ENCODE measurements around the gene KLHL15. TPM values are rescaled to one million over a fixed set of nuclear protein-coding genes. Genes with fewer than 3 reads are reported as not detected.

The KLHL15 gene
- polyA plus RNA-seq, 3 donors, result 3.2 to 24.4 (median 3.9) TPM

DNA sequence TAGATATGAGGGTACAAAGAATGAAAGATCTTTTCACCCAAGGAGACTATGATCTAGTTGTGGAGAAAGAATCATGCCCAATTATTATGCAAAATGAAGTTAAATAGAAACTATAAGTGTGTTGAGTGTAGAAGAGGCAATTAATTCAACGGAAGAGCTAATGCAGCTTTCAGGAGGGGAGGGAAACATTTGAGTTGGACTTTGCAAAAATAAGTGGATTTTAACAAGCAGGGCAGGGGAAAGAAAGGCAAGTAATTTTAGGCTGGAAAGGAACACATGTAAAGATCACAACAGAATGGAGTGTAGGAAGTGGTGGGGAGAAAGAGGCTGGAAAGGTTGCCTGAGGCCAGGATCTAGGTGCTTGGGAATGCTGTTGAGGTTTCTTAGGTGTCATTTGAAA, 44.1 kb downstream of the KLHL15 start:
- H3K9me3 ChIP-seq (replicated peaks in 1 of 2; ENCODE audit: control insufficient read depth in 1 of 2, insufficient read depth in 1 of 2, low read length in 2 of 2), result no peaks in the 10 kb centered on the region
- 100% methylated on average over 1 of the region's 1 CpG for WGBS (ENCODE audit: insufficient coverage)
- Mint-ChIP-seq H3K4me3 (no peak overlapping the region), H3K9me3 (no peaks in the 10 kb centered on the region), H3K4me1 (no peaks in the 10 kb centered on the region), H3K27ac (no peak overlapping the region), H3K36me3 (peaks cover 21 to 23% of the 10 kb centered on the region in 2 donors), H3K27me3 (ENCODE audit: low read depth in 3 of 3) (peaks cover 0 to 45% (median 0%) of the 10 kb centered on the region in 3 donors)
- H3K4me1 ChIP-seq (ENCODE audit: control insufficient read depth in 1 of 2, insufficient read depth in 2 of 2, low read length in 2 of 2), result no peaks in the 10 kb centered on the region
- TF ChIP-seq, protein P1, sequence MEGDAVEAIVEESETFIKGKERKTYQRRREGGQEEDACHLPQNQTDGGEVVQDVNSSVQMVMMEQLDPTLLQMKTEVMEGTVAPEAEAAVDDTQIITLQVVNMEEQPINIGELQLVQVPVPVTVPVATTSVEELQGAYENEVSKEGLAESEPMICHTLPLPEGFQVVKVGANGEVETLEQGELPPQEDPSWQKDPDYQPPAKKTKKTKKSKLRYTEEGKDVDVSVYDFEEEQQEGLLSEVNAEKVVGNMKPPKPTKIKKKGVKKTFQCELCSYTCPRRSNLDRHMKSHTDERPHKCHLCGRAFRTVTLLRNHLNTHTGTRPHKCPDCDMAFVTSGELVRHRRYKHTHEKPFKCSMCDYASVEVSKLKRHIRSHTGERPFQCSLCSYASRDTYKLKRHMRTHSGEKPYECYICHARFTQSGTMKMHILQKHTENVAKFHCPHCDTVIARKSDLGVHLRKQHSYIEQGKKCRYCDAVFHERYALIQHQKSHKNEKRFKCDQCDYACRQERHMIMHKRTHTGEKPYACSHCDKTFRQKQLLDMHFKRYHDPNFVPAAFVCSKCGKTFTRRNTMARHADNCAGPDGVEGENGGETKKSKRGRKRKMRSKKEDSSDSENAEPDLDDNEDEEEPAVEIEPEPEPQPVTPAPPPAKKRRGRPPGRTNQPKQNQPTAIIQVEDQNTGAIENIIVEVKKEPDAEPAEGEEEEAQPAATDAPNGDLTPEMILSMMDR (IDR thresholded peaks at IDR 0.05), result no peak
- H2AFZ ChIP-seq (ENCODE audit: insufficient read depth, low read depth, low read length, poor library complexity, severe bottlenecking), result no peak overlapping the region
- no peak overlapping the region for H3K27ac ChIP-seq (ENCODE audit: low read depth in 1 of 2, low read length in 2 of 2)
- H4K20me1 ChIP-seq (ENCODE audit: insufficient read depth, low read length), result peaks cover 1% of the 10 kb centered on the region
- no peak for DNase-seq
- H3K79me2 ChIP-seq (ENCODE audit: insufficient read depth, low read length), result no peaks in the 10 kb centered on the region
- H3K9ac ChIP-seq (ENCODE audit: insufficient read depth, low read length, poor library complexity, severe bottlenecking), result no peak overlapping the region
- intact Hi-C loops (cut with micrococcal nuclease), result no loop called here
- peaks cover 15 to 31% of the 10 kb centered on the region in 2 donors for H3K36me3 ChIP-seq (replicated peaks in 1 of 2; ENCODE audit: control insufficient read depth in 1 of 2, insufficient read depth in 2 of 2, low read length in 2 of 2)
- no peak overlapping the region for H3K4me3 ChIP-seq (replicated peaks in 1 of 3; ENCODE audit: low read depth in 2 of 3, low read length in 3 of 3)
- peaks cover 0 to 60% of the 10 kb centered on the region in 2 donors for H3K27me3 ChIP-seq (ENCODE audit: control insufficient read depth in 2 of 2, insufficient read depth in 2 of 2, low read length in 2 of 2)
- H3K4me2 ChIP-seq (replicated peaks; ENCODE audit: extremely low read depth, low read length, poor library complexity, severe bottlenecking), result no peak overlapping the region

DNA sequence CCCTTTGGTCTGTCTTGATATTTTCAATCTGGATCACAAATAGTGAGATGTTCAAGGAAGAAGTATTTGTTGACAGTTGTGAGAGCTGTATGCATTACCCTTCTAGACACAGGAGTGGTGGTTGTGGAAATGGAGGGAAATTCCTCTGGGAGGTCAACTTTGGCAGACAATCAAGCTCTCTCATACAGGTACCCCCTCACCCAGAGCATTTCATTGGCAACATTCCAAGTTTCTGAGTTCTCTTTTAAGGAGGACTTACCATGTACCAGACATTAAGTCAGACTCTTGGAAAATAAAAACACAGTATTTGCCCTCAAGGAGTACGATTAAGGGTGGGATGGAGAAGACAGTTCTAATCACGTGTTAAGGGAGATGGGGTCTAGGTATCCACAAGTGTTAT, 45.3 kb downstream of the KLHL15 start:
- no peaks in the 10 kb centered on the region for H3K4me1 Mint-ChIP-seq
- Histone ChIP-seq H3K9ac (ENCODE audit: insufficient read depth, low read length, poor library complexity, severe bottlenecking) (no peak overlapping the region), H3K27ac (ENCODE audit: low read depth in 1 of 2, low read length in 2 of 2) (no peak overlapping the region), H3K79me2 (ENCODE audit: insufficient read depth, low read length) (no peaks in the 10 kb centered on the region), H3K4me3 (replicated peaks in 1 of 3; ENCODE audit: low read depth in 2 of 3, low read length in 3 of 3) (no peak overlapping the region), H3K4me1 (ENCODE audit: control insufficient read depth in 1 of 2, insufficient read depth in 2 of 2, low read length in 2 of 2) (no peaks in the 10 kb centered on the region), H4K20me1 (ENCODE audit: insufficient read depth, low read length) (no peaks in the 10 kb centered on the region), H3K4me2 (replicated peaks; ENCODE audit: extremely low read depth, low read length, poor library complexity, severe bottlenecking) (no peak overlapping the region), H3K36me3 (replicated peaks in 1 of 2; ENCODE audit: control insufficient read depth in 1 of 2, insufficient read depth in 2 of 2, low read length in 2 of 2) (peaks cover 7 to 20% of the 10 kb centered on the region in 2 donors), H3K9me3 (replicated peaks in 1 of 2; ENCODE audit: control insufficient read depth in 1 of 2, insufficient read depth in 1 of 2, low read length in 2 of 2) (no peaks in the 10 kb centered on the region), H3K27me3 (ENCODE audit: control insufficient read depth in 2 of 2, insufficient read depth in 2 of 2, low read length in 2 of 2) (peaks cover 0 to 53% of the 10 kb centered on the region in 2 donors), H2AFZ (ENCODE audit: insufficient read depth, low read depth, low read length, poor library complexity, severe bottlenecking) (no peak overlapping the region)
- peaks cover 0 to 43% (median 0%) of the 10 kb centered on the region in 3 donors for H3K27me3 Mint-ChIP-seq (ENCODE audit: low read depth in 3 of 3)
- no peak overlapping the region for H3K27ac Mint-ChIP-seq
- no CpG with 5 or more reads among the region's 2 CpGs for WGBS (ENCODE audit: insufficient coverage)
- intact Hi-C loops (cut with micrococcal nuclease), result no loop called here
- H3K4me3 Mint-ChIP-seq, result no peak overlapping the region
- peaks cover 16 to 18% of the 10 kb centered on the region in 2 donors for H3K36me3 Mint-ChIP-seq
- peaks cover 0 to 3% (median 0%) of the 10 kb centered on the region in 7 donors for H3K9me3 Mint-ChIP-seq
- TF ChIP-seq, protein P1 (IDR thresholded peaks at IDR 0.05), result no peak
- DNase-seq, result no peak
